IMR-90 (cell line): ENCODE measurements around the gene AMFR. TPM values are rescaled to one million over a fixed set of nuclear protein-coding genes. Genes with fewer than 3 reads are reported as not detected.

ENCODE experiments used
- ATAC-seq: fragments of 200-7000 bp; cut with Tn5 transposase; 2 replicates; pipeline ENCODE4 v1.9.1; 2020; ENCODE audit warnings: low read depth, mild to moderate bottlenecking, moderate library complexity
- BruUV-seq: library from RNA; stranded (reverse); fragments of 400-500 nt; replicated peaks from 2 replicates; lab custom pipeline; 2021; lab: Mats Ljungman, UMichigan
- CTCF ChIA-PET: fragments of 300-600 bp; formaldehyde crosslinking; extraction: SDS; loops from one replicate; lab custom pipeline; 2021; ENCODE audit warnings: antibody characterized with exemption; lab: Yijun Ruan, JAX
- POLR2A ChIA-PET: fragments of 300-600 bp; sonication (Branson Sonifier 250); formaldehyde crosslinking; loops from one replicate; lab custom pipeline; 2022; ENCODE audit warnings: antibody characterized with exemption; ENCODE audit not compliant: unreplicated experiment; lab: Charles Lee
- DNase-seq: peaks from one replicate; pipeline ENCODE4 v3.0.0; 2013
- H2AFZ ChIP-seq: replicated peaks from 2 replicates; pipeline ENCODE3; 2013; ENCODE audit warnings: low read length, mild to moderate bottlenecking; ENCODE audit not compliant: poor library complexity
- H2AK5ac ChIP-seq: 2 replicates; pipeline ENCODE4 v1.6.1; 2013; ENCODE audit warnings: low read depth, low read length, inconsistent platforms
- H2AK9ac ChIP-seq: replicated peaks from 2 replicates; pipeline ENCODE3; 2013; ENCODE audit warnings: mild to moderate bottlenecking, low read depth, low read length, moderate library complexity; ENCODE audit not compliant: poor library complexity
- H2BK120ac ChIP-seq: 2 replicates; pipeline ENCODE4 v1.6.1; 2013; ENCODE audit warnings: low read depth, low read length, inconsistent platforms
- H2BK15ac ChIP-seq: 3 replicates; pipeline ENCODE4 v1.6.1; 2013; ENCODE audit warnings: low read depth, low read length, inconsistent platforms
- H2BK20ac ChIP-seq: 2 replicates; pipeline ENCODE4 v1.6.1; 2013; ENCODE audit warnings: low read depth, mild to moderate bottlenecking, inconsistent platforms, low read length, moderate library complexity
- H2BK5ac ChIP-seq: 2 replicates; pipeline ENCODE4 v1.6.1; 2013; ENCODE audit warnings: mild to moderate bottlenecking, low read depth, low read length, inconsistent platforms; ENCODE audit not compliant: poor library complexity, severe bottlenecking
- H3K14ac ChIP-seq: replicated peaks from 2 replicates; pipeline ENCODE4 v1.6.1; 2013; ENCODE audit warnings: low read depth, low read length, inconsistent platforms
- H3K18ac ChIP-seq: 2 replicates; pipeline ENCODE4 v1.6.1; 2013; ENCODE audit warnings: low read depth, low read length, control low read depth
- H3K23ac ChIP-seq: 2 replicates; pipeline ENCODE4 v1.6.1; 2013; ENCODE audit warnings: low read depth, low read length, inconsistent platforms
- H3K27ac ChIP-seq: 2 replicates; pipeline ENCODE4 v1.5.1; 2013; ENCODE audit warnings: mild to moderate bottlenecking, control low read depth, low read length; ENCODE audit not compliant: insufficient read depth
- H3K27me3 ChIP-seq: 2 replicates; pipeline ENCODE4 v1.6.1; 2013; ENCODE audit warnings: low read length; ENCODE audit not compliant: control insufficient read depth, insufficient read depth
- H3K36me3 ChIP-seq: 2 replicates; pipeline ENCODE4 v1.6.1; 2013; ENCODE audit warnings: low read length, mixed read lengths; ENCODE audit not compliant: control insufficient read depth, insufficient read depth
- H3K4ac ChIP-seq: 2 replicates; pipeline ENCODE4 v1.6.1; 2013; ENCODE audit warnings: low read depth, low read length, inconsistent platforms
- H3K4me1 ChIP-seq: 2 replicates; pipeline ENCODE4 v1.6.1; 2013; ENCODE audit warnings: low read length, mixed read lengths; ENCODE audit not compliant: control insufficient read depth, insufficient read depth
- H3K4me2 ChIP-seq: 2 replicates; pipeline ENCODE4 v1.6.1; 2013; ENCODE audit warnings: low read depth, mild to moderate bottlenecking, control low read depth, low read length, moderate library complexity
- H3K4me3 ChIP-seq: 2 replicates; pipeline ENCODE4 v1.5.1; 2013; ENCODE audit warnings: low read depth, mild to moderate bottlenecking, control low read depth, low read length, moderate library complexity; ENCODE audit not compliant: insufficient read depth
- H3K56ac ChIP-seq: 2 replicates; pipeline ENCODE4 v1.6.1; 2013; ENCODE audit warnings: low read length, inconsistent platforms; ENCODE audit not compliant: insufficient read depth; ENCODE audit errors: extremely low read depth
- H3K79me1 ChIP-seq, 2 experiments: 2 replicates each; pipeline ENCODE4 v1.6.1; 2013; ENCODE audit warnings: low read length in 2 of 2, inconsistent platforms in 1 of 2, low read depth in 1 of 2
- H3K9ac ChIP-seq: 2 replicates; pipeline ENCODE4 v1.6.1; 2013; ENCODE audit warnings: low read depth, low read length, control low read depth
- H3K9me1 ChIP-seq: 2 replicates; pipeline ENCODE4 v1.6.1; 2013; ENCODE audit warnings: low read length, inconsistent platforms; ENCODE audit not compliant: insufficient read depth
- H3K9me3 ChIP-seq: 2 replicates; pipeline ENCODE4 v1.6.1; 2013; ENCODE audit warnings: low read length; ENCODE audit not compliant: control insufficient read depth, insufficient read depth
- H4K20me1 ChIP-seq: 2 replicates; pipeline ENCODE4 v1.6.1; 2013; ENCODE audit warnings: low read length, inconsistent platforms; ENCODE audit not compliant: insufficient read depth
- H4K5ac ChIP-seq: 2 replicates; pipeline ENCODE4 v1.6.1; 2013; ENCODE audit warnings: mild to moderate bottlenecking, low read depth, low read length, control low read depth
- H4K8ac ChIP-seq, 2 experiments: 2 replicates each; pipeline ENCODE4 v1.6.1; 2013; ENCODE audit warnings: low read depth in 2 of 2, low read length in 2 of 2, control low read depth in 1 of 2, inconsistent platforms in 1 of 2
- H4K91ac ChIP-seq: 2 replicates; pipeline ENCODE4 v1.6.1; 2013; ENCODE audit warnings: low read depth, low read length, inconsistent platforms; ENCODE audit not compliant: insufficient read depth
- BHLHE40 ChIP-seq: fragments of 150-350 bp; IDR thresholded peaks from 2 replicates; pipeline ENCODE4 v1.6.1; 2016; ENCODE audit warnings: mild to moderate bottlenecking, low read depth, low read length
- CEBPB ChIP-seq: IDR thresholded peaks from 2 replicates; pipeline ENCODE4 v1.6.1; 2012; ENCODE audit warnings: low read depth, low read length, improper control_type of control experiment
- CHD1 ChIP-seq: IDR thresholded peaks from 2 replicates; pipeline ENCODE4 v1.6.1; 2012; ENCODE audit warnings: low read depth, low read length, improper control_type of control experiment
- ELK1 ChIP-seq: fragments of 150-350 bp; IDR thresholded peaks from 2 replicates; pipeline ENCODE4 v1.6.1; 2016; ENCODE audit warnings: low read depth, mild to moderate bottlenecking, low read length, moderate library complexity, borderline replicate concordance
- FOS ChIP-seq: fragments of 150-350 bp; IDR thresholded peaks from 2 replicates; pipeline ENCODE4 v1.6.1; 2016; ENCODE audit warnings: low read depth, low read length
- MAFK ChIP-seq: IDR thresholded peaks from 2 replicates; pipeline ENCODE4 v1.6.1; 2012; ENCODE audit warnings: low read depth, low read length, improper control_type of control experiment
- MAZ ChIP-seq: IDR thresholded peaks from 2 replicates; pipeline ENCODE4 v1.6.1; 2012; ENCODE audit warnings: low read depth, mild to moderate bottlenecking, low read length, improper control_type of control experiment, moderate library complexity, borderline replicate concordance
- MXI1 ChIP-seq: IDR thresholded peaks from 2 replicates; pipeline ENCODE4 v1.6.1; 2012; ENCODE audit warnings: low read depth, mild to moderate bottlenecking, low read length, moderate library complexity, borderline replicate concordance
- NFE2L2 ChIP-seq: fragments of 150-350 bp; IDR thresholded peaks from 2 replicates; pipeline ENCODE4 v1.6.1; 2016; ENCODE audit warnings: low read depth, mild to moderate bottlenecking, low read length
- POLR2A ChIP-seq: IDR thresholded peaks from 2 replicates; pipeline ENCODE4 v1.6.1; 2012; ENCODE audit warnings: mild to moderate bottlenecking, low read depth, low read length
- RAD21 ChIP-seq: IDR thresholded peaks from 2 replicates; pipeline ENCODE4 v1.6.1; 2012; ENCODE audit warnings: low read length, improper control_type of control experiment
- RCOR1 ChIP-seq: IDR thresholded peaks from 2 replicates; pipeline ENCODE4 v1.6.1; 2012; ENCODE audit warnings: mild to moderate bottlenecking, low read length, improper control_type of control experiment; ENCODE audit not compliant: insufficient replicate concordance
- RFX5 ChIP-seq: IDR thresholded peaks from 2 replicates; pipeline ENCODE4 v1.8.0; 2012; ENCODE audit warnings: low read depth, mild to moderate bottlenecking, low read length, moderate library complexity
- SMC3 ChIP-seq: fragments of 150-350 bp; IDR thresholded peaks from 2 replicates; pipeline ENCODE4 v1.6.1; 2016; ENCODE audit warnings: low read depth, mild to moderate bottlenecking, antibody characterized with exemption, low read length, moderate library complexity
- WGBS, 2 experiments: methylation state at CpG; one replicate each; pipeline versions ENCODE4 v1.1.5 to v1.1.7; 2013; ENCODE audit warnings: missing lambda C conversion rate in 2 of 2; ENCODE audit not compliant: insufficient read length in 1 of 2; ENCODE audit errors: extremely low coverage in 2 of 2; 5-methylcytosine and 5-hydroxymethylcytosine counted together
- dilution Hi-C: fragments of 300-500 bp; cut with HindIII; formaldehyde crosslinking; loops from one replicate; pipeline ENCODE4 v1.14.3; 2018; ENCODE audit warnings: low sequenced_read_pairs; ENCODE audit not compliant: unreplicated experiment
- in situ Hi-C: fragments of 300-500 bp; cut with MboI; formaldehyde crosslinking; loops from 3 replicates; pipeline ENCODE4 v1.14.3; 2019; ENCODE audit warnings: low sequenced_read_pairs, inconsistent platforms, mixed read lengths
- intact Hi-C: fragments of 100-400 bp; cut with micrococcal nuclease; formaldehyde crosslinking; loops from 2 replicates; pipeline ENCODE4 v1.10.0; 2022
- polyA plus RNA-seq, 3 experiments: library from polyadenylated mRNA; depleted of rRNA; stranded (reverse); fragments of >200 nt; gene quantifications; 2 replicates each; pipeline ENCODE4 v1.2.3, GENCODE V29; 2012; ENCODE audit warnings: low replicate concordance in 1 of 3
- total RNA-seq: library from RNA; depleted of rRNA; stranded (reverse); fragments of >200 nt; gene quantifications from 2 replicates; pipeline ENCODE4 v1.2.3, GENCODE V29; 2012
- TF ChIP-seq, protein P1 (sequence below): fragments of 150-350 bp; IDR thresholded peaks from 2 replicates; pipeline ENCODE4 v1.6.1; 2017; ENCODE audit warnings: mild to moderate bottlenecking, antibody characterized with exemption, low read length, low read depth

The AMFR gene
- total and polyA plus RNA-seq, 2 of the 4 experiments (the other 2 are of a cell fraction): 60.7 to 216 TPM

DNA sequence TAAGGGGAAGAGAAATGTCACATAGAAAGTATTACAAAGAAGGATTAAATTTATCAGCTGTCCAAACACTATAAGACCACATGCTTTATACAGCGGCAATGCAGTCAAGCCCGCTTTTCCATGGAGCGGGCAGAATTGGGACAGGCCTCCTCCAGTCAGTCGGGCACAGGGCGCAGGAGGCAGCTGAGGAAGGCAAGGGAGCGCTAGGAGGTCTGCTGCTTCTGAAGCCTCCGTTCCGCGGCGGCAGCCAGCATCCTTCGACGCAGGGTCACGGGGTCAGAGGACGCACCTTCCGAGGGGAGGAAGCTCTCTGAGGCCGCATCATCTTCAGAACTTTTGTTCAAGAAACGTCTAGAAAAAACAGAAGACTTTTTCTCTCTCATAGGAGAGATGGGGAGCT lies 62.6 kb downstream of the AMFR start:
- no peak overlapping the region for H3K14ac ChIP-seq
- intact Hi-C loops: no loop called here
- peaks cover 4% of the 10 kb centered on the region for H3K4me1 ChIP-seq
- in situ Hi-C loops: loop anchor here (25.0 kb wide), 1 partner anchor 875 kb away; the partner anchor contains the start of gene MMP2
- H3K27ac ChIP-seq: no peak overlapping the region
- peaks cover 9% of the 10 kb centered on the region for H3K9me1 ChIP-seq
- TF ChIP-seq FOS (no peak), ELK1 (no peak), NFE2L2 (no peak), POLR2A (no peak), CEBPB (no peak), MXI1 (no peak), SMC3 (no peak), RFX5 (no peak), RCOR1 (no peak), BHLHE40 (no peak), MAFK (no peak), MAZ (no peak), RAD21 (no peak), CHD1 (no peak)
- TF ChIP-seq, protein P1, sequence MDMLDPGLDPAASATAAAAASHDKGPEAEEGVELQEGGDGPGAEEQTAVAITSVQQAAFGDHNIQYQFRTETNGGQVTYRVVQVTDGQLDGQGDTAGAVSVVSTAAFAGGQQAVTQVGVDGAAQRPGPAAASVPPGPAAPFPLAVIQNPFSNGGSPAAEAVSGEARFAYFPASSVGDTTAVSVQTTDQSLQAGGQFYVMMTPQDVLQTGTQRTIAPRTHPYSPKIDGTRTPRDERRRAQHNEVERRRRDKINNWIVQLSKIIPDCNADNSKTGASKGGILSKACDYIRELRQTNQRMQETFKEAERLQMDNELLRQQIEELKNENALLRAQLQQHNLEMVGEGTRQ: no peak
- no peak overlapping the region for H3K56ac ChIP-seq
- no peak overlapping the region for H2BK5ac ChIP-seq
- no peaks in the 10 kb centered on the region for H3K9me3 ChIP-seq
- no peak overlapping the region for H3K23ac ChIP-seq
- no peak overlapping the region for H3K4me3 ChIP-seq
- no peak overlapping the region for H4K8ac ChIP-seq
- no peak overlapping the region for H3K18ac ChIP-seq
- no peak for DNase-seq
- no peak for ATAC-seq
- ChIA-PET CTCF (no interaction called here), POLR2A (no interaction called here)
- dilution Hi-C loops: no loop called here
- H4K91ac ChIP-seq: no peak overlapping the region
- H2BK15ac ChIP-seq: no peak overlapping the region
- BruUV-seq: no TSS peak
- no peak overlapping the region for H3K4me2 ChIP-seq
- WGBS, 2 experiments: 97% methylated on average over 6 of the region's 17 CpGs; no CpG with 5 or more reads in 1 of the 2 experiments
- peaks cover 44% of the 10 kb centered on the region for H3K36me3 ChIP-seq
- H3K9ac ChIP-seq: no peak overlapping the region
- no peak overlapping the region for H4K5ac ChIP-seq
- no peak overlapping the region for H3K4ac ChIP-seq
- H2AFZ ChIP-seq: no peak overlapping the region
- no peaks in the 10 kb centered on the region for H3K27me3 ChIP-seq
- H2BK120ac ChIP-seq: no peak overlapping the region
- no peak overlapping the region for H2AK5ac ChIP-seq
- H2BK20ac ChIP-seq: no peak overlapping the region
- H2AK9ac ChIP-seq: no peak overlapping the region
- H3K79me1 ChIP-seq: peaks cover 4 to 6% of the 10 kb centered on the region in 2 experiments; a peak in 1 of 4 replicates
- H4K20me1 ChIP-seq: no peaks in the 10 kb centered on the region
